HPDE6-E6E7 (cell line): ENCODE measurements around the gene PRPS1.
A peak's percentile ranks its signal among the peaks of the same experiment; 100 is the strongest.
"Not testable (repeated sequence)": the region's sequence is repeated elsewhere in the genome, so short reads cannot be mapped to it uniquely, and the experiment has no call there.

ENCODE experiments used
- DNase-seq: peaks from one replicate; pipeline ENCODE4 v3.0.0; 2011; ENCODE audit warnings: missing footprints; ENCODE audit errors: extremely low spot score

Gene PRPS1

GRCh38 chrX:107627838-107628661 lies at the start of gene PRPS1:
Gene PRPS1, plus strand, starts transcription at chrX:107628510. Its CDS starts 119 bp downstream, at chrX:107628629.
- DNase-seq: peak; percentile 75

GRCh38 chrX:107579956-107580355 lies 48.4 kb upstream of the PRPS1 start:
- no peak for DNase-seq

GRCh38 chrX:107581923-107582322 lies 46.4 kb upstream of the PRPS1 start:
- DNase-seq: no peak

GRCh38 chrX:107589243-107589642 lies 39.1 kb upstream of the PRPS1 start:
- DNase-seq: no peak

- no peak for DNase-seq
Measured at GRCh38 chrX:107596651-107597050, 31.7 kb upstream of the PRPS1 start.

GRCh38 chrX:107597264-107597663 lies 31.0 kb upstream of the PRPS1 start:
- no peak for DNase-seq

- DNase-seq: no peak
Measured at GRCh38 chrX:107597791-107598190, 30.5 kb upstream of the PRPS1 start.

GRCh38 chrX:107599450-107599861 lies 28.9 kb upstream of the PRPS1 start:
- no peak for DNase-seq

- DNase-seq: no peak
Measured at GRCh38 chrX:107600366-107600765, 27.9 kb upstream of the PRPS1 start.

GRCh38 chrX:107601326-107601725 lies 27.0 kb upstream of the PRPS1 start:
- no peak for DNase-seq

- DNase-seq: no peak
Measured at GRCh38 chrX:107601759-107602158, 26.6 kb upstream of the PRPS1 start.

- DNase-seq: no peak
Measured at GRCh38 chrX:107602694-107603239, 25.5 kb upstream of the PRPS1 start.

- DNase-seq: no peak
Measured at GRCh38 chrX:107603429-107604159, 24.7 kb upstream of the PRPS1 start.

- not testable (repeated sequence) for DNase-seq
Measured at GRCh38 chrX:107609061-107609460, 19.2 kb upstream of the PRPS1 start.

- no peak for DNase-seq
Measured at GRCh38 chrX:107610667-107611066, 17.6 kb upstream of the PRPS1 start.

GRCh38 chrX:107619885-107620322 lies 8.4 kb upstream of the PRPS1 start:
- no peak for DNase-seq

- DNase-seq: no peak
Measured at GRCh38 chrX:107624893-107625292, 3.4 kb upstream of the PRPS1 start.

GRCh38 chrX:107625739-107626138 lies 2.6 kb upstream of the PRPS1 start:
- DNase-seq: no peak

GRCh38 chrX:107626481-107626880 lies 1.8 kb upstream of the PRPS1 start:
- no peak for DNase-seq

- no peak for DNase-seq
Measured at GRCh38 chrX:107626916-107627315, 1.4 kb upstream of the PRPS1 start.

- peak; percentile 10 for DNase-seq
Measured at GRCh38 chrX:107628662-107629539, 591 bp downstream of the PRPS1 start.

GRCh38 chrX:107629540-107629909 lies 1.2 kb downstream of the PRPS1 start:
- no peak for DNase-seq
